ENCODE measurements around the gene KIAA1958. TPM values are rescaled to one million over a fixed set of nuclear protein-coding genes. Genes with fewer than 3 reads are reported as not detected.

The KIAA1958 gene
- total RNA-seq, 4 donors from 2014 or later, result 10.2 to 18.3 (median 10.6) TPM

- Histone ChIP-seq H3K4me3 (no peak overlapping the region), H3K27ac (no peak overlapping the region), H3K27me3 (no peaks in the 10 kb centered on the region), H3K4me1 (no peaks in the 10 kb centered on the region), H3K9me3 (no peaks in the 10 kb centered on the region), H3K36me3 (peaks cover 82% of the 10 kb centered on the region)
- 89% methylated on average over 6 of the region's 6 CpGs for WGBS
- TF ChIP-seq EP300 (IDR thresholded peaks at IDR 0.05), result no peak
- no peak for TF ChIP-seq POLR2A (IDR thresholded peaks at IDR 0.05)
- TF ChIP-seq, protein P1, sequence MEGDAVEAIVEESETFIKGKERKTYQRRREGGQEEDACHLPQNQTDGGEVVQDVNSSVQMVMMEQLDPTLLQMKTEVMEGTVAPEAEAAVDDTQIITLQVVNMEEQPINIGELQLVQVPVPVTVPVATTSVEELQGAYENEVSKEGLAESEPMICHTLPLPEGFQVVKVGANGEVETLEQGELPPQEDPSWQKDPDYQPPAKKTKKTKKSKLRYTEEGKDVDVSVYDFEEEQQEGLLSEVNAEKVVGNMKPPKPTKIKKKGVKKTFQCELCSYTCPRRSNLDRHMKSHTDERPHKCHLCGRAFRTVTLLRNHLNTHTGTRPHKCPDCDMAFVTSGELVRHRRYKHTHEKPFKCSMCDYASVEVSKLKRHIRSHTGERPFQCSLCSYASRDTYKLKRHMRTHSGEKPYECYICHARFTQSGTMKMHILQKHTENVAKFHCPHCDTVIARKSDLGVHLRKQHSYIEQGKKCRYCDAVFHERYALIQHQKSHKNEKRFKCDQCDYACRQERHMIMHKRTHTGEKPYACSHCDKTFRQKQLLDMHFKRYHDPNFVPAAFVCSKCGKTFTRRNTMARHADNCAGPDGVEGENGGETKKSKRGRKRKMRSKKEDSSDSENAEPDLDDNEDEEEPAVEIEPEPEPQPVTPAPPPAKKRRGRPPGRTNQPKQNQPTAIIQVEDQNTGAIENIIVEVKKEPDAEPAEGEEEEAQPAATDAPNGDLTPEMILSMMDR (IDR thresholded peaks at IDR 0.05), result no peak
- TF ChIP-seq POLR2AphosphoS5 (IDR thresholded peaks at IDR 0.05), result no peak
- DNase-seq (ENCODE audit: low spot score in 2 of 2), result no peak
Observed at GRCh38 chr9:112689161-112689740, 202.6 kb downstream of the KIAA1958 start.

DNA sequence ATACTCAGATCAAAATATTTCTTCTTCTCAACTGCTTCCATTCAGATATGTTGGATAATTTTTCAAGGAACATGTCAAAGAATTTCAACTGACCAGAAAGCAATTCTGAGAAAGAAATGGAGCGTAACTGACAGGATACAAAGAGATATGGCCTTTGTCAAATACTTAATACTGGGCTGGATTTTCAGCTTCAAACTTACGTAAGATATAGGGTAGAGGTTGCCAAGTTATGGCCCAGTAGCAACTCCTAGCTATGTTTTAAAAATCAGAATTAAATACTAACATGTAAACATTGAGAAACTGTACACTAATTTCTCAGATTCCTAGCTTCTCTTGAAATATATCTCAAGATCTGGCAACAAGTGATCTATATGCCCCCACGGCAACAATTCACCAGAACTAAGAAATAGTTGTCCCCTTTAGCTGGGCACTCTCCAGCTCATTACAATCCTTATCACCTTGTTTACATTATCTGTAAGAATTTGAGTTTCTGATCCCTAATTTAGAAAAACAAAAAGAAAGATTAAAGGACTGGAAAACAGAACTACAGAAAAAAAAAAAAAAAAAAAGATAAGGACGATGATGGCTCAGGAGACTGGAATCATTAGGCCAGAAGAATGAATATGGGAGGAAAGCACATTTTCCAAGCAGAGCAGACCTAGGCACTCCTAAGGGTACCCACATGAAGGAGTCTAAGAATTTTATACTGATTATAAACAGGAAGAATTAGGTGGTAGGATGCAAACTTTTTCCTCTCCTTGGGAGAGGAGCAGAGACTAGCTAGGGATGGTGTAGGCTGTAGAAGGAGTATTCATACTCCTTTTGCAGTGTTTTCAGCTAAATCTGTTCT lies 208.3 kb downstream of the KIAA1958 start:
- Histone ChIP-seq H3K4me1 (no peaks in the 10 kb centered on the region), H3K9me3 (no peaks in the 10 kb centered on the region), H3K27ac (no peak overlapping the region), H3K4me3 (no peak overlapping the region), H3K36me3 (peaks cover 52% of the 10 kb centered on the region), H3K27me3 (no peaks in the 10 kb centered on the region)
- TF ChIP-seq POLR2AphosphoS5 (IDR thresholded peaks at IDR 0.05), result no peak
- TF ChIP-seq EP300 (IDR thresholded peaks at IDR 0.05), result no peak
- TF ChIP-seq, protein P1 (IDR thresholded peaks at IDR 0.05), result no peak
- TF ChIP-seq POLR2A (IDR thresholded peaks at IDR 0.05), result no peak
- no peak for DNase-seq (ENCODE audit: low spot score in 2 of 2)
- WGBS, result 92% methylated on average over 4 of the region's 4 CpGs

- H3K9me3 ChIP-seq, result no peaks in the 10 kb centered on the region
- peaks cover 44% of the 10 kb centered on the region for H3K36me3 ChIP-seq
- DNase-seq (ENCODE audit: low spot score in 2 of 2), result no peak
- H3K27ac ChIP-seq, result no peak overlapping the region
- WGBS, result 98% methylated on average over 5 of the region's 5 CpGs
- H3K4me1 ChIP-seq, result no peaks in the 10 kb centered on the region
- H3K27me3 ChIP-seq, result no peaks in the 10 kb centered on the region
- TF ChIP-seq POLR2AphosphoS5 (IDR thresholded peaks at IDR 0.05) (no peak), POLR2A (IDR thresholded peaks at IDR 0.05) (no peak), EP300 (IDR thresholded peaks at IDR 0.05) (no peak)
- H3K4me3 ChIP-seq, result no peak overlapping the region
Observed at GRCh38 chr9:112696461-112696860, 209.8 kb downstream of the KIAA1958 start.

DNA sequence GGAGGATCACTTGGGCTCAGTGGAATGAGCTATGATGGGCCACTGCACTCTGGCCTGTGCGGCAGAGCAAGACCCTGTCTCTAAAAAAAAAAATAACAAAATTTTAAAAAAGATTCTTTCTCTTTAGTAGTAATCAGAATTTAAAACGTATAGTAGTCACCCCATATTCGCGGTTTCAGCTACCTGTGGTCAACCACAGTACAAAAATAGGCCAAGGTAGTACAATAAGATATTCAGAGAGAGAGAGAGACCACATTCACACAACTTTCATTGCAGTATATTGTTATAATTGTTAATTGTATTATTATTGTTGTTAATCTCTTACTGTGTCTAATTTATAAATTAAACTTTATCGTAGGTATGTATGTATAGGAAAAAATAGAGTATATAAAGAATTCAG lies 212.6 kb downstream of the KIAA1958 start:
- H3K4me3 ChIP-seq, result no peak overlapping the region
- no peaks in the 10 kb centered on the region for H3K9me3 ChIP-seq
- TF ChIP-seq POLR2A (IDR thresholded peaks at IDR 0.05), result no peak
- TF ChIP-seq EP300 (IDR thresholded peaks at IDR 0.05), result no peak
- TF ChIP-seq POLR2AphosphoS5 (IDR thresholded peaks at IDR 0.05), result no peak
- TF ChIP-seq, protein P1 (IDR thresholded peaks at IDR 0.05), result no peak
- no peak for DNase-seq (ENCODE audit: low spot score in 2 of 2)
- H3K27me3 ChIP-seq, result no peaks in the 10 kb centered on the region
- H3K4me1 ChIP-seq, result peaks cover 7% of the 10 kb centered on the region
- peaks cover 19% of the 10 kb centered on the region for H3K36me3 ChIP-seq
- H3K27ac ChIP-seq, result no peak overlapping the region
- WGBS, result 85% methylated on average over 5 of the region's 5 CpGs

DNA sequence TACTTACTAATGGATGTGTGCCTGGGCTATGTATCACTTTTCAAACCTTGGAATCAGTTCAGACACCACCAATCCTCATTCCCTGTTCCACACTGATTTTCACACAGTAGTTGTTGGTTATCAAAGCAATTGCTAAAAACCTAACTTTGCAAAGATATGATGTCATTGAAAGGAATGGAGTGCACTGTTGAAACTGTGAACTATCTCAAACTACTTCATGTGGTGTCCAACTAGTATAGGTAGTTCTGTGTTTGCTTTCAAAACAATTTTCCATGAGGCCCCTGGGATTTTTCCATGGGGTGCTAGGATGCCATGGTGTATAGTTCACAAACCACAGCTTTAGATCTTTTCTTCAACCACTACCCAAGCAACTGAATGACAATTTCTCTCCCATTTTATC lies 213.5 kb downstream of the KIAA1958 start:
- Histone ChIP-seq H3K27me3 (no peaks in the 10 kb centered on the region), H3K4me1 (peaks cover 7% of the 10 kb centered on the region), H3K9me3 (no peaks in the 10 kb centered on the region), H3K4me3 (no peak overlapping the region), H3K27ac (no peak overlapping the region), H3K36me3 (peaks cover 19% of the 10 kb centered on the region)
- no peak for DNase-seq (ENCODE audit: low spot score in 2 of 2)
- TF ChIP-seq POLR2A (IDR thresholded peaks at IDR 0.05), result no peak
- TF ChIP-seq, protein P1 (IDR thresholded peaks at IDR 0.05), result no peak
- TF ChIP-seq POLR2AphosphoS5 (IDR thresholded peaks at IDR 0.05), result no peak
- TF ChIP-seq EP300 (IDR thresholded peaks at IDR 0.05), result no peak

Measured in suprapubic skin (tissue), 4 donors.